Measurements from ENCODE around the gene ITGB5.
A peak's percentile ranks its signal among the peaks of the same experiment; 100 is the strongest.
"Not testable (repeated sequence)": the region's sequence is repeated elsewhere in the genome, so short reads cannot be mapped to it uniquely, and the experiment has no call there.

ITGB5 gene

DNA sequence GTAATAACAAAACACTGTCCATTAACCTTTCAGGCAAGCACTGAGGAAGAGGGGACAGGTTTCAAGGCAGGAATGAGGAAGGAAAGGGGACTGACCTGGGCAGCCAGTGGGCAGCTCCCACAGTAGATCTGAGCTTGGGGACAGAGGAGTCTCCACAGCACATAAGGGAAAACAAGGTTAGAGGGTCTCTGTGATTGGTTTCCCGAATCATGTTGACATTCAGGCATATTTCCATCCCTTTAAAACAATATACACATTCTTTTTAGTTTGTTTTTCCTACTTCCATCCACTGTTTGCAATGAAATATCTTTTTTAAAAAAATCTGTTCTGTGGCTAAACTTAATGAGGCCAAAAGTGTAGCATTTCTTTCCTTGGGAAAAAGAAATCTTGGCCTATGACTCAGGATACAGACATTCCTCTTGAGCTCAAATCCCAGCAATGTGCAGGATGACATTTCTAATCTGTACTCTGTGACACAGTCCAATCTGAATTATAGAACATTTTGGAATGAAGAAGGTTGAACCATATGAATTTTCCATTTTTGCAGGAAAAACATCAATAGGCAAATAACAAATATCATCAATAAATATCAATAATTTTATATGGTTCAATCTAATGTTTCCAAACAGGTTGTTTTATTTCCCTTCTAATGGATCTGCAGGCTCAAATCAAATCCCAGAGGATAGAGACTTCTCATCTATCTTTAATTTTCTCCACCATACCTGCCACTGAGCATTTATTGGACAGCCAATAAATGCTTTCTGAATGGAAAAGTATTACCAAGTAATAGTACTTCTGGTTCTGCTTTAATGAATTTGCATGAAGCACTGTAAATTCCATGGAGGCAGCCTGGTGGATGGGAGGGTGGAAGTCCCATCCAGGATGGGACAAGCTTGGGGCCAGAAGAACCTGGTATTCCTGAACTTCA lies 54.1 kb downstream of the ITGB5 start:
- DNase-seq: peak; percentile 88

DNA sequence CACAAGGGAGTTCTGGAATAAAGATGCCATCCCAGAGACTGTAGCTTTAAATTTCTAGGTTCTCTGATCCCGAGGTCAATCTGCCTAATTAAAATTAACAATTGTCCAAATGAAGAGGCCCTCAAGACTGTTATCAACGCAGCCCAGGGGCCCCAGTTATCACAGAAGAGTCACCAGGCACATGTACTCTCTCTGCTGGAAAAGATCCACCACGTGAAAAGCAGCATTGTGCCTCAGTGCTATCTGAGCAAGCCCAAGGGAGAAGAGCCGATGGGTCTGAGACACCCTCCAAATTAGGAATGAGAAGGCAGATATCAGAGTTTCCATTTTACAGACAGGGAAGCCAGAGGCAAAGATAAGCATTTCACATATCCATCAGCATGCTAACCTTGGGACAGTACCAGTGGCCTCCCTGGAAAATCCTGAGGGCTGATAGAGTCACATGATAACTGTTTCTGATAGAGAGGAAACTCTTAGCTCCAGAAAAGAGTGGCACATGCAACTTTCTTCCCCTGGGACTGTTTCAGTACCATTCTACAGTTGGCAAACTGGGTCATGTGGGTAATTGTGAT lies 55.5 kb downstream of the ITGB5 start:
- DNase-seq: no peak

DNA sequence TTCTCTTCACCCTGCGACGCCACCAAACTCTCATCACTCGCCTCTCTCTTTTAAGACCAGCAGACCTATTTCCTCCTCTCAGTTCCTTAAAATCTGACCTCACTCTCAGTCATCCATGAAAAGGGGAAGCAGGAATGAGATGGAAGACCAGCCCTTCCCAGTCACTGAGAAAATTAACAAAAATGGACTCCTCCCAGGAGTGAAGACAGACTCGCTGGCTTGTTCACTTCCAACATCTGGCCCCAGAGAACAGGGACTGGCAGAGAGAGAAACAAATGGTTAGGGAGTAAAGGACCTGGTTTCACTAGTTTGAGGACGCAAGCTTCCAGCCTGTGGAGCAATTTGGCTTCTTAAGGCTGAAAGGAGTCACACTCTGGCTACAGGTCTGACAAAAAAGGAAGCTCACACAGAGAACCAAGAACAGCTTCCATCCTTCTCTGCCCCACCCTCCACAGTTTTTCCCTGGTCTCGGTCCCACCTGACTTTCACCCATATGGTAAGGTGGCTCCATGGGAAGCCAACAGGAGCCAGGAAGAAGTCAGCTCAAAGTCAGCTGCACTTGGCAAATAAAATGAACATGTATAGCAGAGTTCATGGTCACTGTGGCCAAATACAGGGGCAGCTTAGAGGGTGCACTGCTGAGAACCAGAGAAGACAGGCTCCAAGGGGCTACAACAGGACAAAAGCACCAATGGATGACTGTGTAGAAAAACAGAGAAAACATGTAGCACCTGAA lies 57.2 kb downstream of the ITGB5 start:
- DNase-seq: no peak

DNA sequence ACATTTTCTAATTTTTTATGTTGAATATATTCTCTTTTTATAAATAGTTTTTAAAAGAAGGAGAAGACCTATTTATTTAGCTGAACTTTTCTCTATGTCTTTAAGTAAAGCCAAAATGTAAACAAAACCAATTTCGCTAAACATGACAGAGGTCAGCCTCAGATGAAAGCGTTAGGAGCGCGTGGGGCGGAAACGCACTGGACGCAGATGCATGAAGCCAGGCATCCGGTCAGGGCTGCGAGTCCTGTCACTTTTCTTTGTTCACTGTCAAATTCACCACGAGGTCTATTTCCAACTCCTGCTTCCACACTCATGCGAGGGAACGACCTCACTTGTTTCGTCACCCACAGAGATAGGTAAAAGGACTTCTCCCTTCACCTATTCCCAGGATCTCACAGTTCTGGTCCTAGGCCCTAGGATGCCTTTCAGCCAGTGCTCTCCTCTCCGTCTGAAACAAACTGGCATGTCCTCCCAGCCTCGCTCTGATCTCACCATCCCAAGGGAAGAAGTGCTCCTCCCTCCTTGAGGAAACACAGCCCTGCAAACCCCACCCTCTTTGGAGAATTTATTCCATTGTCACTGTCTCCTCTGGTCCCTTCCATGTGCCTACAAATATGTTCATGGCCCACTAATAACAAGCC lies 57.9 kb downstream of the ITGB5 start:
- DNase-seq: no peak

DNA sequence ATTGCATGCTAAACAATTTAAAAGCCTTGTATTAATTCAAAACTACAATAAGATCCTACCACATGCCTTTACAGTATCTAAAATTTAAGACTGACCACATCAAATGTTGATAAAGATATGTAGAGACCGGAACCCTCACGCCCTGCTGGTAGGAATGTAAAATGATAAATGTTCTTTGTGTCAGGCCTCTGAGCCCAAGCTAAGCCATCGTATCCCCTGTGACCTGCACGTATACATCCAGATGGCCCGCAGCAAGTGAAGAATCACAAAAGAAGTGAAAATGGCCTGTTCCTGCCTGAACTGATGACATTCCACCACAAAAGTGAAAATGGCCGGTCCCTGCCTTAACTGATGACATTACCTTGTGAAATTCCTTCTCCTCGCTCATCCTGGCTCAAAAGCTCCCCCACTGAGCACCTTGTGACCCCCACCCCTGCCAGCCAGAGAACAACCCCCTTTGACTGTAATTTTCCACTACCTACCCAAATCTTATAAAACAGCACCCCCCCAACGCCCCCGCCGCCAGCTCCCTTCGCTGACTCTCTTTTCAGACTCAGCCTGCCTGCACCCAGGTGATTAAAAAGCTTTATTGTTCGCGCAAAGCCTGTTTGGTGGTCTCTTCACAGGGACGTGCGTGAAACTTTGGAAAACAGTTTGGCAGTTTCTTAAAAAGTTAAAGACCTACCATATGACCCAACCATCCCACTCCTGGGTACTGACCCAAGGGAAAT lies 59.5 kb downstream of the ITGB5 start:
- DNase-seq: not testable (repeated sequence)

DNA sequence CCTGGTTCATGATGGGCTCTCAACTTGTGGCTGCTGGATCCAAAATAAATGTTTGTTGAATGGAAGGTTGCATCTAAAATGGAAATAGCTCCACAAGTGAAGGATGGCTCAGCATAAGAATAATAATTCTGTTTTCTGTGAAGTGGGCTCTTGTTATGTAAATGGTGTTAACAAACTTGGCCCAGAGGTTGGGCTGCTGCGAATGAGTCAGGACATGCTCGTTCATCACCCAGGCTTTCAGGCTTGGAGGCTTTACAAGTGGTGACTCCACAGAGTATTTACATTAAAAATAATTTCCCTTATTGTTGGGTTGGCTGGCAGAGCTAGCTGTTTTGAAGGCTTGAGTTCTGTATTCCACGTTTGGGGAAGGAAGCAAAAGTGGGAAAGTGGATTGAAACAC lies 60.5 kb downstream of the ITGB5 start:
- DNase-seq: peak; percentile 86

DNA sequence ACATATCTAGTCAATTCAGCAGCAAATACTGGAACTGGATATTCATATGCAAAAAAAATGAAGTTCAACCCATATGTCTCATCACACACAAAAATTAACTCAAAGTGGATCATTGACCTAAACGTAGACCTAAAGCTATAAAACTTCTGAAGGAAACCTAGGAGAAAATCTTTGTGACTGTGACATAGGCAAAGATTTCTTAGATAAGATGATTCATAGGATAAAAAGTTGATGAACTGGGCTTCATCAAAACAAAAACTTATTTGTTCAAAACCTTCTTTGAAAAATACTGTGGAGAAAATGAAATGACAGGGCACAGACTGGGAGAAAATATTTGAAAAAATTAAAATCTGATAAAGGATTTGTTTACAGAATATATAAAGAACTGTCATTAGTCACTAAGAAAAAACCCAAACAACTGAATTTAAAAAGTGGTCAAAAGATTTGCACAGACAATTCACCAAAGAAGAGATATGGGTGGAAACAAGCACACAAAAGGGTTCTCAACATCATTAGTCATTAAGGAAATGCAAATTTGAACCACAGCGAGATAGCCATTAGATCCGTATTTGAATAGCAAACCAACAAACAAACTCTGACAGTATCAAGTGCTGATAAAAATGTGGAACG lies 62.8 kb downstream of the ITGB5 start:
- peak; percentile 47 for DNase-seq

DNA sequence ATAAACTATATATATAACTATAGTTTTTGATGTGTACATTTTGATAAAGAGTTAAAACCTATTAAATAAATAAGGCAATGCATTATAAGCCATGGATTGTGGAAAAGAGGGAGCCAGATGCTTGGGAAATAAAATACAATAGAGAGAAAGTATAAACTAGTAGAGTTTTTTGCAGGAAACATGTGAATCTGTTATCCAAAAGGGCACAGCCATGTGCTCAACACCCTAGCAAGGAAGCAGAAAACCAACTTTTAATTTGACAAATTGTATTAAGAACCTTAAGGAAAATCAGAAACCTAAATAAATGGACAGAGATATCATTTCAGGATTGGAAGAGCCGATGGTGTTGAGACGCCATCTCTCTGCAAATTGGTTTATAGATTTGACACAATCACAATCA lies 63.5 kb downstream of the ITGB5 start:
- DNase-seq: no peak

DNA sequence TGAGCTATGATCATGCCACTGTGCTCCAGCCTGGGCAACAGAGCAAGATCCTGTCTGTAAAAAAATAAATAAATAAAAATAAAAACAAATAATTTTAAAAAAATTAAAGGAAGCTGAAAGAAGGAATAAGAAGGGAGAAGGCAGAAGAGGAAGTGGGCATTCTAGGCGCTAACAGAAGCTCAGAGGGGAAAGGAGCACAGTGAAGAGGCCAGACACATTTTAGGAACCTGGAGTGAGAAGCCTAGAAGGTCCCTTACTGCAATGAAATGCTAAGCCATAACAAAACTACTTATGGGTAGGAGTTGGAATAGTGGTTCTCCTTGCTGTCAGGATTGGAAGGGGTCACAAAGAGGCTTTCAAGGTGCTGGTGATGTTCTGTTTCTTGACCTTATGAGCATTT lies 64.0 kb downstream of the ITGB5 start:
- no peak for DNase-seq

DNA sequence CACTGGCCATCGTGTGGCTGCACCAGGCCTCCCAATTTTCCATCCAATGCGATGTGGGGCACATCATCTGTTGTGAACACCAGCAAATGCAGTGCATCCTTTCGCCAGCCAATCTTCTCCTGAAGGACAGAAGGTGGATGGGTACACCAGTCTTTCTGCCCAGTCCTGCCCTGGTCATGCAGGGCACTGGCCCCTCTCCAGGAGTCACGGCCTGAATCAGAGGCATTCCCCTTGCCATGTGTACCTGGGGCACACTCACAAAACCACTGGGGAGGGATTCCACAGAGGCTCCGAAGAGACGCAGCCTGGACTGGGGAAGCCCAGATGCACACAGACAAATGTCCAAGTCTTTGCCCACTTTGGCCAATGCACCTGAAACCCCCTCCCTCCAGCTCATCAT lies 65.8 kb downstream of the ITGB5 start:
- DNase-seq: no peak

DNA sequence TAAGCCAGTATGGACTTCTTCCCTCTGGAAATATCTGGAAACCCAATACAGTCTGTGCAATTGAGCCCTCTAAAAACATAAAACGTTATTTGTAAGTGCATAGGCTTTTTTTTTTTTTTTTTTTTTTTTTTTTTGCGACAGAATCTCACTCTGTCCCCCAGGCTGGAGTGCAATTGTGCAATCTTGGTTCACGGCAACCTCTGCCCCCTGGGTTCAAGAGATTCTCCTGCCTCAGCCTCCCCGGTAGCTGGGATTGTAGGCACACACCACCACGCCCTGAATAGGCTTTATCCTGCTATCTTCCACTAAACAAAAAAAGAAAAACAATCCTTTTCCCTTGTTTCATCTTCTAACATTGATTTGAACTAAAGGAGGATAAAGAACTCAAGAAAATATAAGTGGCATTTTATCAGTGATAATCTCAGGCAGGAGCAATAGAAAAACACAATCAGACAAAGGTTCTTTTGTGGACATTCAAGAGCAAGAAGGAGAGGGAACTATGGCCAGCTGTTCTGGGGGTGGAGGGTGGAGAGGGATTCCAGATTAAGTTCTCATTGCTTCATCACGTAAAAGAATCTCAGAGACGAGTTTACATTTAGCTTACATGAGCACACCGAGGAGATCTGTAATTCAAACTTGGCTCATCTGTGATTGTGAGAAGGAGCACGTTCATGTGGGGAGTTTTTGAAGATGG lies 68.6 kb downstream of the ITGB5 start:
- DNase-seq: peak; percentile 27

DNA sequence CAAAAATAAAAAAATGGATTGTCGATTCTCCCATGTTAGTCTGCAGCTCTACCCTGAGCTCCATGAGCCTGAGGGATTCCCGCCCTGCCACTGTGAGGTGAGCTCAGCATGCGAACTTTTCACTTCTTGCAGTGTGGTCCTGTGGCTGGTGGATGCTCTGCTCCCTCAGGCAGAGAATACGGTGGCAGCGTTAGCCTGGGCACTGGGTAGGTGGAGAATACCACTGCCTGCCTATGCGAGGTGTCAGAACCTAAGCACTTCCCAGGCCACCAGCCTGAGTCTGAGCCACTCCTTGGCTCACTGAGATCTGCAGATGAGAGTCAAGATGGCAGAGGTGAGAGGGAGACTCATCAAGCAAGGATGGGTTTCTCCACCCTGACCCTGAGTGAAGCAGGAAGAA lies 70.1 kb downstream of the ITGB5 start:
- DNase-seq: no peak

DNA sequence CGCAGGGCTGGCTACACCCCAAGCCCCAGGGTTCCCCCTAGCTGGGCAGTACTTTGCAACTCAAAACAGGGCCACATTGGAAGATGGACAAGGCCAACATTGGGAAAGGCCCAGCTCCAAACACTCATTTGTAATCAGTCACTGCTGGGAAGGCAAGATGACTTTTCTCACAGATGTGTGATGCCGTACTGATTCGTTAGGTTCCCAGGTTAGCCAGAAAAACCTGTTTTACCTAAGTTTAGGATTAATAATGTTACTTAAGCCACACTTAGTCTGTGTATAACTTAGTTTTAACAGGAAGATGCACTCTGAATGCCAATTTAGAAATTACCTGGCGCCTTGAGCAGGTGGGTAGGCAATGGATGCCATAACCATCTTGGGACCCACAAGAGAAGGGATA lies 71.0 kb downstream of the ITGB5 start:
- DNase-seq: no peak

DNA sequence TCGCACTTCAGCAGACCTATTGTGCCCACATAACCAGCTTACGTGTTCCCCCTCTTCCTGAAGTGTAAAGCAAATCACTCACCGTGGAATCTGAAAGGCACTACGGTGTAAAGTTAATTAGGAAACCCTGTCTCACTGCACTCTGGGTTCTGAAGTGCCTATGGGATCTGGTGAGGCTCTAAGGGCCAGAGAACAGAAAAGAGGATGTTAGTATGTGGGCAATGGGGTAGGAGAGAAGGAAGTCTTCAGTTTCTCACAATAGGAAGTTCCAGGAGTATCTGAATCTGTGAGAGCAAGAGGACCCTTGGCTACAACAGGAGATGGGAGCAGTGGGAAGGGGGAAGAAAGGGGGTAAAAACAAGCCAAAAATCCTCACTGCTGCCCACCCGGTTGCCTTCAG lies 71.4 kb downstream of the ITGB5 start:
- DNase-seq: no peak

DNA sequence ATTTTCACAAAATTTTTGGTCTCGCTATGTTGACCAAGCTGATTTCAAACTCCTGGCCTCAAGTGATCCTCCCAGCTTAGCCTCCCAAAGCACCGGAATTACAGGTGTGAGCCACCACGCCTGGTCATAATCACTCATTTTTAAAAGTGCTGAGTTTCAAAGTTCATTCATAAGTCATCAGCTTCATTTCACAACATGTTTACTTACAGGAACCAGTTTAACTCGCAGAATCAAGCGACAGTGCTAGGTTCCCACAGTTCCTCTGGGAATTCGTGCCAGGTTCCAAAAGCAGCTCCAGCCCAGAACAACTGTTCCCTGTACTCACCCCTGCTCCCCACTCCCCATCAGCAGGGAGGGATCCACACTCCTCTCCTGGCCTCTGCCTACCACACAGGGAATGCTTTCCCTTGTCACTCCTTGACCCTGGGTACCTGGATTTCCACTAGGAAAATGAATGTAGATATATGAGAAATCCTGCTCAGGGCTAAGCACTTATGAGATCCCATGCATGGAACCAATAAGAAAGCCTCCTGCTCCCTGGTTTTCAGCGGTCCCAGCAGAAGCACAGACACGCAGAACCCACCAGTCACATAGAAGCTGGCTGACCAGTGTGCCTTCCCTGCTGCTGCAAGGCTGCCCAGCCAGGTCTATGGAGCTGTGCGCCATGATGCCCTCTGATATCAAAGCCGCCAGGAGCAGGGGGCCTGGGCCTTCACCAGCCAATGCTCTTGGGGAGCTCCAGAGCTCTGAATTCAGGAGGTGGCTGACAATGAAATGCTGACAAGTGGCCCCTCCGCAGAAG lies 72.3 kb downstream of the ITGB5 start:
- no peak for DNase-seq

DNA sequence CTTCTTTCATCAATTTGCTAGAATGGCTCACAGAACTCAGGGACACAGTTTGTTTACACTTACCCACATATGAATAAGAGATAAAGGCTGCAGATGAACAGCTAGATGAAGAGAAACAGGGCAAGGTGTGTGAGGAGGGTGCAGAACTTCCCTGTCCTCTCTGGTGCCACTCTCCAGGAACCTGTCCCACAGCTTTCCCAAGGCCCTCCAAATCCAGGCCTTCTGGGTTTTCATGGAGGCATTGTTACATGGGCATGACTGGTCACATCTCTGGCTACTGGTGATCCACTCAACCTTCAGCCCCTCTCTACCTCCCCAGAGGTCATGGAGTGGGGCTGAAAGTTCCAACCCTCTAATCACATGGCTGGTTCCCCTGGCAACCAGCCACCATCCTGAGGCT lies 73.6 kb downstream of the ITGB5 start:
- no peak for DNase-seq

DNA sequence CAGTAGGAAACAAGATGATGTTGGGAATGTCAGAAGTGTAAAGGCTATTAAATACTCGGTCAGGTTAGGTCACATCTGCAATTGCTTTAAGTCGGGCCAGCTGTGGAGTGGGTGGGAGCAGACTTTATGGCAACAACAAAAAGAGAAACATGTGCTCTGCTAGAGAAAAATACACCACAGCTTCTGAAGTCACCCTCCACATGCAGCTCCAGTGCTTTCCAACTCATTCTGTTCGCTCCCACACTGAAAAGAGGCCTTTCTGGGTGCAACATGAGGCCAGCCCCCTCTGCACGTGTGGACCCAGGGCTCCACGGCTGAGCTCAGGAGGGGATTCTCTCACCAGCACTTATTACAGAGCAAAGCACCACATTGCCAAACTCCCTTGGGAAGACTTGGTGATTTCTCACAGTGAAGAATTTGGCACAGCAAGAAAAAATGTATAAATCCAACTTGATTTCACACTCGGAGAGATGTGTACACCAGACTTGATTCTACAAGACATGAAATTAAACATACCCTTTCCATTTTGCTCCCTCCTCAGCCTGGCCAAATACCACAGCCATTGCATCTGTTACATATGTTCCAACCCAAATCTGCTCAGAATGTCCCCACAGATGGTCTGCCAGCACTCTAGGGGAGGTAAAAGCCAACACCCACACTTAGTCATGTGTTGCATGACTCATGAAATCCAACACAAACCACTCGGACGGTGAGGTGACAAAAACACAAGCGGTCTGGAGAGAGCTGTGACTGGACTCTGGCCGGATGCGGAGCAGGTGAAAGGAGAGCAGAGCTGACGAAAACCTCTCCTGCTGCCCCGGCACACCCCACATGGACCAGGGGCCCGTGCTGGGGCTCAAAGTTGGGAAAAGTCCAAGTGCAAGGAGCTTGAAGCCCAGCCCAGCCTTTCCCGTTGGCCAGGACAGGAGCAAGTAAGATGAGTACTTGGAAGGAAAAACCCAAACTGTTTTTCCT lies 74.6 kb downstream of the ITGB5 start:
- peak; percentile 95 for DNase-seq

DNA sequence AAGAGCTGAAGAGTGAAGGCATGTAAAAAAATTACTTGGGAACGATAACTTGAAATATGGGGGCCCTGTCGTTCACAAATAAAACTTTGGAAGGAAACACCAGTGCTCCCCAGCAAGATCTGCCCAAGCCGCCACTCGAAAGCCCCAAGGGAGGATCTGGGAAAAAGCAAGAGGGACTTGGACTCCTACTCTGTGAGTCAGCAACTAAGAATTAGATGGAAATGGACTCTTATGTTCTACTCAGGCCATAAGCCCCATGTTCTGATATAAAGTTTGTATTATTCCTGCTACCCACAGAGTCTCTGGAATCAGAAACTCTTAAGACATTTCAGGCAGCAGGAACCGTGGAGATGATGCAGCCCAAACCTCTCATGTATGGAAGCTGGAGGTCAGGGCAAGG lies 75.7 kb downstream of the ITGB5 start:
- peak; percentile 72 for DNase-seq

DNA sequence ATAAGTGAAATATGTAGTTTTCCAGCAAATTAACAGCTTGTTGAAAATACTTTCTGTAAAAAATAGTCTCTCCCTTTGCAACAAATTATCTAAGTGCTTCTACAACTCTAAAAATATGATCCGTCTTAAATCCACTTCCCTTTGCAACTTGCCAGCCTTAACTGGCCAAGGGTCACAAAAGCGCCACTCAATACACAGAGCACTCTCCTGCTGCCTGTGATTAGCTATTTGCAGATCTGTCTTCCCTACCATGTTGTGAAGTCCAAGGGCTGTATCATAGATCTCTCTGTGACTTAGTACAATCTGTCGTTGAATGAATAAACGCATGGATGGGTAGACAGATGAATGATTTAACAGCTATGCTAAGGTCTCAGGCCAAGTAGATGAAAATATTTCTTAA lies 76.2 kb downstream of the ITGB5 start:
- DNase-seq: no peak

Measured in fibroblast of skin of right quadriceps (primary cell).